Ishikawa (cell line): ENCODE measurements around the gene GUCA2B.

Experiments
- CEBPB ChIP-seq: IDR thresholded peaks from 2 replicates; pipeline ENCODE4 v1.6.1; 2012
- CREB1 ChIP-seq: IDR thresholded peaks from 2 replicates; pipeline ENCODE4 v1.6.1; 2012; ENCODE audit warnings: low read depth
- EGR1 ChIP-seq: IDR thresholded peaks from 2 replicates; pipeline ENCODE4 v1.6.1; 2012
- MAX ChIP-seq: IDR thresholded peaks from 2 replicates; pipeline ENCODE4 v1.6.1; 2012
- TEAD4 ChIP-seq: IDR thresholded peaks from 2 replicates; pipeline ENCODE4 v1.6.1; 2012

GRCh38 chr1:42148166-42148565 is 5.0 kb upstream of the GUCA2B start:
- TF ChIP-seq EGR1 (no peak), CEBPB (no peak), TEAD4 (no peak), MAX (no peak), CREB1 (no peak)
